Fibroblast of skin of abdomen (primary cell): ENCODE data around the gene GSE1.

Experiments used
- DNase-seq: peaks from one replicate; pipeline ENCODE4 v3.0.0-alpha.2; 2013

The GSE1 gene

GRCh38 chr16:85621698-85622428, 8.7 kb downstream of the GSE1 start:
- no peak for DNase-seq

DNA sequence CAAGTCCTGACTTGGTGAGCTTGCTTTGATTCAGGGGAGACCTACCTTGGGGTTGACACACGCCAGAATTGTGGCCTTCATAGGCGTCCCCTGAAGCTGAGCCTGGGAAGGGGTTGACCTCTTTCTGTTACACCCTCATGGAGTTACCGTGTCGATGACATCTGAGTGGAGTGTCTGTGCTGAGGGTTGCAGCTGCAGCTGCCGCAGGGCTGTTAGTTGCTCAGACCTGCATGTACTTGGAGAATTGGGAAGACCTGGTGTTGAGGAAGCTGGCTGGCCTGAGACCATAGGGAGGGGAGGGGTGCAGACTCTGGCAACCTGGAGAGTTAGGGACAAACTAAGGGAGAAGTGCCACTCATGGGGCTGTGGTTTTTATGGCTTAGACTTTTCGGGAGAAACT, 9.6 kb downstream of the GSE1 start:
- DNase-seq, result no peak

DNA sequence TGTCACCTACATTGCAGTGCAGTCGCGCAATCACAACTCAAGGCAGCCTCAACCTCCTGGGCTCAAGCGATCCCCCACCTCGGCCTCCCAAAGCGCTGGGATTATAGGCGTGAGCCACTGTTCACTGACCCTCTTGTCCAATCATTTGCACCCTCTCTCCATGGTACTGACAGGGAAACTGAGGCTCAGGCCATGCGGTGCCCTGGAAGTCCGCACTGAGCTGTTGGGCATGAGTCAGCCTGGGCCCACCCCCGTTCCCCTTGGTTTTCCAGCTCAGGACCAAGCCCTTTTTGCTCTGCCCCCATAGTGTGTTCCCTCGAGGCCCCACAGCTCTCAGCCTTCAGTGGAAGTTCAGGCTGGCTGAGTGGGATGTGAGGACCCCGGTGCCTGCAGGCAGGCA, 10.1 kb downstream of the GSE1 start:
- no peak for DNase-seq

DNA sequence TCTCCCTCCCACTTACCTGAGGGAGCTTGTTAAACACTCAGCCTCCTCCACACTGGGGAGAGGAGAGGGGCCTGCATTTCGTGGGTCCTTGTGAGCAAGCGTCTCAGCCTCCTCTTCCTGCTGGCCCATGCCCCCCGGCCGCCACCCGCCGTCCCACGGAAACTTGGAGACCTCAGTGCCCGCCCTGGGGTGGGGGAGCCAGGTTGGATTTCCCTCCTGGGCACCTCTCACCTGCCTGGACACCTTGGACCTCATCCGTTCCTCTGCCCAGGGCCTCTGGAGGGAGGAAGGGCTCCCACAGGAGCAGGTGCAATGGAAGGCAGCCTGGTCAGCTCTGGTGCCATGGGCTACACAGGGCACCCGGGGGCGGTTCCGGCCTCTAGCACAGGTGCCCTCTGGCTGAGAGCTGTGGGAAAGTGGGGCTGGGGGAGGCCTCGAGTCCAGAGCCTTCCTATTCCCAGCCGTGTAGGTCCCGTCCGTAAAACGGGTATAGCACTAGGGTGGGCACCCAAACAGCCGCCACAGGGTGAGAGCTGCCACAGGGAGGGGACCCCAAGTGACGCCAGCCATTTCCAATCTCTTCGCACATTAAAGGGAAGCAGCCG, 11.0 kb downstream of the GSE1 start:
- no peak for DNase-seq

- DNase-seq, result no peak
Observed at GRCh38 chr16:85624646-85625045, 11.5 kb downstream of the GSE1 start.

GRCh38 chr16:85625053-85625452, 11.9 kb downstream of the GSE1 start:
- no peak for DNase-seq

DNA sequence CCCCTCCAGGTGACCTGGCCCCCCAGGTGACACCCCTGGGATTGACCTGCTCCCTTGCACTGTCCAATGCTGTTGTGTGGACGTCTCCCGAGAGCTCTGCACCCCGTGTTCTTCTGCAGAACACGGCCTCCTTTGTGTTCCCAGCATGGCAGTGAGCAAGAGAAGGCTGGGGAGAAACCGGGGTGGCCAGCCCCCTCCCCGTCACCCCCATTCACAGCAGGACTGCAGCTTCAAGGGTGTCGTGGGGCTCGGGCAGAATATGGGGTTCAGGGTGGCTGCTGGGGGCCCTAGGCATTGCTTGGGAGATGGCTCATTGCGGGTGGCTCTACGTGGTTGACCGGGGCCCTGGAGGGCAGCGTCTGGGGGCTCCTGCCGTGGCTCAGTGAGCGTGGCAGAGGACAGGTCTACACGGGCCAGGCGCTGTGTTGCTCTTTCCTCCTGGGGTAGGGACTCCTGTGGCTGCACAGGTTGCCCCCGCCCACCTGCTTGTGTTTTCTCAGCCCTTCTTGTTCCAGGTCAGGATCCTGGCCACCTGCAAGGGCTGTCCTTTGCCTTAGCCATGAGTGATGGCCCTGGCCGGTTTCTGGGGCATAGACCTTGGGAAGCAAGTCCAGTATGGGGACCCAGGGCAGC, 12.5 kb downstream of the GSE1 start:
- no peak for DNase-seq

DNA sequence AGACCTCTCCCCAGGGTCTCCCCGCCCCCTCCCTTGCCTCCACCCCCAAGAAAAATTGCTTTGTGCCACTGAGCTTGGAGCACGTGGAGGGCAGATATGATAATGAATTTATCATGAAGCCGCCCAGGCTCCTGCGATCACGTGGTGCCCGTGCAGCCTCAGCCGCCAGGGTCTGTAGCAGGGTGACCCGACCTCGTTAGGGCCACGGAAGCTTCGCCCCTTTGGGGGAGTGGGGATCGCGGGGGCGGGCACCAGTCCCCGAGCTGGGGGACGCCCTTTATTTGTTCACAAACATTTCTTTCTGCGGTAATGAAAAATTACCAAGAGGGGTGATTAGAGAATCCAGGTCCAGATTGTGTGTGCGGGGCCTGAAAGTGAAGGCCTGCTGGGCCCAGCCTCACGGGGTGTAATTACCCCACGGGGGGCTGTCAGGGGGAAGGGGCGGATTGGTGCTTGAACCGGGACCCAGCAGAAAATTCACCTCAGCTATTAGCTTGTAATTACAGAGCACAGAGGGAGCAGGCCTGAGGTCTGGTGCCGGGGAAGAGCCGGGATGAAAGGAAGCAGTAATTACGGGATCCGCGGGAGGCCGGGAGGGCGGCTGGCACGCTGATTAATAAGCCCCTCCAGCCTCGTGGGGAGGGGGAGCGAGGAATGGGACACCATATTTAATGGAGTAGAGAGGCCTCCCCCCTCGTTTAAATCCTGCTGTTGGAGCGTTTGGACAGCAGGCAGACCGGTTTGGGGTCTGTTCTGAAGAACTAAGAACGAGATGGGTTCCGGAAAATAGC, 13.3 kb downstream of the GSE1 start:
- DNase-seq, result no peak

GRCh38 chr16:85627089-85627488, 14.0 kb downstream of the GSE1 start:
- no peak for DNase-seq

DNA sequence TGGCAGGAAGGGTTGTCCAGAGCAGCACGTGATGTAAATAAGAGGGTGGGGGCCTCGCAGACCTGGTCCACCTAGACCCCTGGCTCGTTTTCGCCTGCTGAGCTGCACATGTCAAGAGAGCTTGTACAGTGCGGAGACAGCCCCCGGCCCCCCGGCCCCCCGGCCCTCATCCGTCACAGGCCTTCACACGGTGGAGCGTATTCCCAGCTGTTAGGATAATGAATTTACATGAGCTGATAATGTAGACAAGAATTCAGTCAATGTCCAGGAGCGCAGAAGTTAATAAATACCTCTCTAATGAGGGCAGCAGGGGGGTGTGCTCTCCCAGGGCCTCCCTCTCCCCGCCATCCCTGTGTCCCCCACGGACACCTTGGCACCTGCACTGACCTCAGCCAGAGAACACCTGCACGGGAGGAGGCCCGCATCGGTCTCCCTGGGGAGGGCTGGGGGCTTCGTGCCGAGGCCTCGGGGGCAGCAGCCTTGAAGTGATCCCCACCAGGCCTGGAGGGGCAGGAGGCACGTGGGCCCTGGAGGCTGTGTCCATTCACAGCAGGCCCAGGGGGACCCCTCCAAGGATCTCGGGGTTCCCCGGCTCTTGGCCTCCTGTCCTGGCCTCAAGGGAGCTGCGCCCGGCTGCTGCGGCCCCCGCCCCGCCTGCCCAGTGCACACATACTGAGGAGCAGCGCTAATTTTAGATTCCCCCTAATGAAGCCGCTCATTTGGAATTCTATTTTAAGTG, 14.6 kb downstream of the GSE1 start:
- DNase-seq, result no peak

GRCh38 chr16:85628265-85628556, 15.1 kb downstream of the GSE1 start:
- no peak for DNase-seq

GRCh38 chr16:85628645-85629044, 15.5 kb downstream of the GSE1 start:
- no peak for DNase-seq

DNA sequence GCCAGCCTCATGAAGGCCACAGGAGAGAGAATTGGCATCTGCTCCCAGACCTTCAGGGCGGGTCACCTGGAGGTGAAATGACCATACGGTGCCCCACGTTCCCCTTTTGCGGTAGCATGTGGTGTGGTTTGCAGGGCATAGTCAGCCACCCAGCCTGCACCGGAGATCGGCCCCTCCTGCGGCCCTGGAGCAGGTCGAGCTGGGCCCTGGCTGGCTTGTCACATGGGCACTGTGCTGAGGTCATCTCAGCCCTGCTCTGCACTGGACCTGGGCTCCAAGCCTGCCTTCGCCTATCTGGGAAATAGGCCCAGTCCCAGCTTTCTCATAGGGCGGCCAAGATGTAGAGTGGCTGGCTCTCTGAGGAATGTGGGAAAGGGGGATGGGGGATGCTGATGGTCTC, 16.2 kb downstream of the GSE1 start:
- no peak for DNase-seq

DNA sequence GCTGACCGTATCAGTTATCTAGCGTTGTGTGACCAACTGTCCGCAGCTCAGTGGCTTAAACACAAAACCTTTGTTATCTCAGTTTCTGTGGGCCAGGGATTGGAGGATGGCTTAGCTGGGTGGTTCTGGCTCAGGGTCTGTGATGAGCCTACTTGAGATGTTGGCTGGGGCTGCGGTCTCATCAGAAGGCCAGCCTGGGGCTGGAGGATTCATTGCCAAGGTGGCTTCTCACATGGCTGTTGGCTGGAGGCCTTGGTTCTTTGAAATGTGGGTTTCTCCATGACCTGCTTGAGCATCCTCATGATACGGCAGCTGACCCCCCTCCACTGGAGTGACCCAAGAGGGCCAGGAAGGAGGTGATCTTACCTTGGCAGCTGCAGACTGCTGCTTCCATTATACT, 16.7 kb downstream of the GSE1 start:
- DNase-seq, result no peak

GRCh38 chr16:85631230-85631629, 18.1 kb downstream of the GSE1 start:
- no peak for DNase-seq

- no peak for DNase-seq
Observed at GRCh38 chr16:85631802-85632393, 18.8 kb downstream of the GSE1 start.

DNA sequence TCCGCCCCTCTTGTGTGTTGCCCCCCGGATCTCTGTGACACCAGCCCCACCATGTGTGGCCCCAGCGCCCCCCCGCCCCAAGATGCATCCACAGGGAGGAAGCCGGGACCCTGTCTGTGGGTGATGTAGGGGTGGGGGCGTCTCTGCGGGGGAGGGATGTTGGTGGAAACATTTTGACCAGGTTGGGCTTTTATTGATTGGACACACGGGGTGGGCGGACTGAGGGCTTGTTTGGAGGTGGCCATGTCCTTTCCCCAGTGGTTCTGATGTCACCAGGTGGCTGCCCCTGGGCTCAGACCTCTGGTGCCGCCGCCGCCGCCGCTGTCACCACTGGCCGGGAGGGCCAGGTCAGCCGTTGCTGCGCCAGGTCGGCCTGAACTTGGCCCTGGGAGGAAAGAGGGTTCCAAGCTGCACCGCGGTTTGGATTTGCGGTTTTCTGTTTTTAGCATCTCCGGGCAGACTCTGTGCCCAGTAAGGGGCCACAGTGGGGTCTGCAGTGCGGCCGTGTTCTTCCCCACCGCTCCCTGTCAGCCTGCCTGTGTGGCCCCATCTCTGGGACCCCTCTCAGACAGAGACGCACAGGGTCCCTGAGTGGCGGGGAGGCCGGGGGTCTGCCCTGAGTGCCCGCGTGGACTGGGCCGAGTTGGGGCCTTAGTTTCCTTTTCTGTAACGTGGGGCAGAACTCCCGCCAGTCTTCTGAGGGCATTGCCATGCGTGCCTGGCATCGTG, 19.8 kb downstream of the GSE1 start:
- no peak for DNase-seq

DNA sequence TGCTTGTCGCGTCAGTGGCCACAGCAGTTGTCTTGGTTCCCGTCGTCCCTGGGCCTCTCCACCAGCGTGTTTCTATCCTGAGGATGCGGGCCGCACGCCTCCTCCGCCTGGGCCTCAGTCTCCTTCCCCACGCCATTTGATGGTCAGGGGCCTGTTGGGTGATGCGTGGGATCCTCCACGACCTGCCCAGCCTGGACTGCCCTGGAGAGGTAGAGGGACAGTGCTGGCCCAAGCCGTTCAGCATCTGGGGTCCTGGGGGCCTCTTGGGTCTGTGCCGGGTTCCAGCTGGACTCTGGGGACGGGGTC, 20.3 kb downstream of the GSE1 start:
- no peak for DNase-seq

DNA sequence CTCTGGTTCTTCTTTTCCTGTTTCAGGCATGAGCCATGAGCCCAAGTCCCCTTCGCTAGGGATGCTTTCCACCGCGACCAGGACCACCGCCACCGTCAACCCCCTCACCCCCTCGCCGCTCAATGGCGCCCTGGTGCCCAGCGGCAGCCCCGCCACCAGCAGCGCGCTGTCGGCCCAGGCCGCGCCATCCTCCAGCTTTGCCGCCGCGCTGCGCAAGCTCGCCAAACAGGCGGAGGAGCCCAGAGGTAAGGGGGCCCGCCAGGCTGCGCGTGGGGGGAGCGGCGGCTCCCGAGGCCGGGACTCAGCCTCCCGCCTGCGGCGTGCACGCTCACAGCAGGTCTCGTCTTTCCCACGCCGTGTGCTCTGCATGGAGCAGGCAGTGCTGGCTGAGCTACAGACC, 20.8 kb downstream of the GSE1 start:
- DNase-seq, result no peak

GRCh38 chr16:85634747-85635544, 21.8 kb downstream of the GSE1 start:
- no peak for DNase-seq

- DNase-seq, result no peak
Observed at GRCh38 chr16:85635545-85636140, 22.5 kb downstream of the GSE1 start.
